Kidney epithelial cell (primary cell): Measurements from ENCODE around the gene EP400. TPM values are rescaled to one million over a fixed set of nuclear protein-coding genes. Genes with fewer than 3 reads are reported as not detected.

Experiments used
- DNase-seq: peaks from one replicate; pipeline ENCODE4 v3.0.0-alpha.2; 2010; ENCODE audit warnings: low read depth
- H3K27me3 ChIP-seq: 2 replicates; pipeline ENCODE4 v1.6.0; 2011; ENCODE audit warnings: low read length; ENCODE audit not compliant: control insufficient read depth, insufficient read depth
- H3K36me3 ChIP-seq: 2 replicates; pipeline ENCODE4 v1.5.1; 2011; ENCODE audit warnings: low read length; ENCODE audit not compliant: control insufficient read depth, insufficient read depth
- H3K4me3 ChIP-seq: 2 replicates; pipeline ENCODE4 v1.5.1; 2011; ENCODE audit warnings: low read depth, mild to moderate bottlenecking, control low read depth, low read length
- total RNA-seq: library from RNA; depleted of rRNA; stranded (reverse); fragments of >200 nt; gene quantifications from 2 replicates; pipeline ENCODE4 v1.2.3, GENCODE V29; 2015
- TF ChIP-seq, protein P1 (sequence below): IDR thresholded peaks from 2 replicates; pipeline ENCODE4 v1.5.1; 2011; ENCODE audit warnings: mild to moderate bottlenecking, moderate library complexity, low read length, control low read depth, inconsistent platforms; ENCODE audit not compliant: insufficient read depth, poor library complexity, severe bottlenecking

Gene EP400
- total RNA-seq, 1 donor from 2014 or later: 21.4 TPM

DNA sequence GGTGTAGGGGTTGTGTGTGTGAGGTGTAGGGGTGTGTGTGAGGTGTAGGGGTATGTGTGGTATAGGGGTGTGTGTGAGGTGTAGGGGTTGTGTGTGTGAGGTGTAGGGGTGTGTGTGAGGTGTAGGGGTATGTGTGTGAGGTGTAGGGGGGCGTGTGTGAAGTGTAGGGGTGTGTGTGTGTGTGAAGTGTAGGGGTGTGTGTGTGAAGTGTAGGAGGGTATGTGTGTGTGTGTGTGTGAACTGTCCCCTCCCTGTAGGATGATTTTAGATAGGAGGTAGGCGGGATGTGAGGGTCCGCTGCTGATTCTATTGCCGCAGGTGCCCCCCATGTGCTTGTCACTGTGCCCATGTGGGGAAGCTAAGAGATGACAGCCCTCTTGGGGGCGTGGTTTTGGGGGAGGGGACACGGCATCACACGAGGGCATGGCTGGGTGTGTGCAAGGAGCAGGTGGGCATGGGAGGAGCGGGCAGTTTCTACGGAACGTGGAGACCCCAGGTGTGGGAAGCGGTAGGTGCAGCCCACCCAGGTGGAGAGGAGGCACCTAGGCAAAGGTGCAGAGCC lies 105.9 kb downstream of the EP400 start:
- Histone ChIP-seq H3K36me3 (peaks cover 5% of the 10 kb centered on the region), H3K27me3 (no peaks in the 10 kb centered on the region), H3K4me3 (no peak overlapping the region)
- DNase-seq: no peak
- TF ChIP-seq, protein P1, sequence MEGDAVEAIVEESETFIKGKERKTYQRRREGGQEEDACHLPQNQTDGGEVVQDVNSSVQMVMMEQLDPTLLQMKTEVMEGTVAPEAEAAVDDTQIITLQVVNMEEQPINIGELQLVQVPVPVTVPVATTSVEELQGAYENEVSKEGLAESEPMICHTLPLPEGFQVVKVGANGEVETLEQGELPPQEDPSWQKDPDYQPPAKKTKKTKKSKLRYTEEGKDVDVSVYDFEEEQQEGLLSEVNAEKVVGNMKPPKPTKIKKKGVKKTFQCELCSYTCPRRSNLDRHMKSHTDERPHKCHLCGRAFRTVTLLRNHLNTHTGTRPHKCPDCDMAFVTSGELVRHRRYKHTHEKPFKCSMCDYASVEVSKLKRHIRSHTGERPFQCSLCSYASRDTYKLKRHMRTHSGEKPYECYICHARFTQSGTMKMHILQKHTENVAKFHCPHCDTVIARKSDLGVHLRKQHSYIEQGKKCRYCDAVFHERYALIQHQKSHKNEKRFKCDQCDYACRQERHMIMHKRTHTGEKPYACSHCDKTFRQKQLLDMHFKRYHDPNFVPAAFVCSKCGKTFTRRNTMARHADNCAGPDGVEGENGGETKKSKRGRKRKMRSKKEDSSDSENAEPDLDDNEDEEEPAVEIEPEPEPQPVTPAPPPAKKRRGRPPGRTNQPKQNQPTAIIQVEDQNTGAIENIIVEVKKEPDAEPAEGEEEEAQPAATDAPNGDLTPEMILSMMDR: no peak

DNA sequence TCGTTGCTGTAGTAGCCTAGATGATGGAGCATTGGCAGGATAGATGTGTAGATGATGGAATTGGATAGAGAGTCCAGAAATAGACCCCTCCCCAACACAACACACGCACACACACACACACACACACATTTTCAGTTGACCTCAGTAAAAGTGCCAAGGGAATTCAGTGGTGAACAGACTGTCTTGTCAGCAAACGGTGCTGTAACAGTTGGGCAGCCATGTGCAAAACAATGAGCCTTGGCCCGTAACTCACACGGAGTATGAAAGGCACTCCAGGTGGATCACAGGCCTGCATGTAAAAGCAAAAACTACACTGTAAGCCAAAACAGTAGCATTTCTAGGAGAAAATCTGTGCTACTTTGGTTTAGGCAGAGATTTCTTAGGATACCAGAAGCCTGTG lies 106.6 kb downstream of the EP400 start:
- peaks cover 5% of the 10 kb centered on the region for H3K36me3 ChIP-seq

DNA sequence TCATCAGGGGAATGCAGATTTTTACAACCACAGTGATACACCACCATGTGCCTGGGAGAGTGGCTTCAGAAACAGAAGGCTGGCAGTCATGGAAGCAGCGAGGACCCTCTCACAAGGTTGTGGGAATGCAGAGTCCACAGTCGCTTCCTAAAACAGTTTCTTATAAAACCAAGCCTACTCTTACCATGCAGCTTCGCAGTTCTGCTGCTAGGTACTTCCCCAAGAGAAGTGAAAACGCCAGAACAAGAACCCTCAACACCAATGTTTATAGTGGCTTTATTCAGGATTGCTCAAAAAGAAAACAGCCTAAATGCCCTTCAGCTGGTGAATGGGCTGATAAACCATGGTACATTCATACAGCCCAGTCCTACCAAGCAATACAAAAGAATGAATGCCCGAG lies 107.2 kb downstream of the EP400 start:
- Histone ChIP-seq H3K4me3 (no peak overlapping the region), H3K36me3 (peaks cover 5% of the 10 kb centered on the region), H3K27me3 (no peaks in the 10 kb centered on the region)
- DNase-seq: no peak
- TF ChIP-seq, protein P1: no peak

More for the DNA sequence above, 106.6 kb downstream of the EP400 start:
- DNase-seq: no peak
- TF ChIP-seq, protein P1: no peak
- no peaks in the 10 kb centered on the region for H3K27me3 ChIP-seq
- no peak overlapping the region for H3K4me3 ChIP-seq

DNA sequence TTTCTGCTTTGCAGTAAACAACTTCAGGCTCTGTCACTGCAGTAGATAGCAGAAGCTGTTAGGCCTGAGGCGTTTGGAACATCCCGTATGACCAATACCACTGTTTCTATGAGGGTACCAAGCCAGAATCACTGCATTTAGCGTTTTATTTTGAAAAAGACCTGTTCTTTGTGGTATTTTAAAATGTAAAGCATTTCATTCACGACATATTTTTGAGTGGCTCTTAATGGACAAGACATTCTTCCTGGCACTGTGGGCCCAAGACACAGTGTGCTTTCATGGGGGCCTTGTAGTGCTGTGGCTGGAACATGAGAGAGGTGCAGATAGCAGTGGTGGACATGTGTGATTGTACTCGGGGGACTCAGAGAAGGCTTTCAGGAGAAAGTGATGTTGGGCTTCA lies 107.9 kb downstream of the EP400 start:
- H3K27me3 ChIP-seq: no peaks in the 10 kb centered on the region
- H3K4me3 ChIP-seq: no peak overlapping the region
- no peak for DNase-seq
- peaks cover 5% of the 10 kb centered on the region for H3K36me3 ChIP-seq
- TF ChIP-seq, protein P1: no peak

DNA sequence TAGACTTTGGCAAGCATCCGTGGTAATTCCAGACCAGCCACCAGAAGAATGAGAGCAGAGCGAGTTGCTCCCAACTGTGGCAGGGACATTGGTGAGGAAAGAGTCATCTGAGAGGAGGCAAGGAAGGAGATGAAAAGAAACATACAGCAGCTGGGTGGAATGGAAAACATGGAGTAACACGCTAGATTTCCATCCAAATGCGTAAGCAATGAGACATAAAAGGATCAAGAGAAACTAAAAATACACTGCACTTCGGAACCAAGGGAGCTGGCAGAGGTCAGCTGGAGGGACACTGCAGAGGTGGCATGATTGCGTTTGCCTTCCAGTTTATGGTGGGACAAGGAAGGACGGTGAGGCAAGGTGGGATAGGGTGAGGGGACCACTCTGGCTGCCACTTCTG lies 111.5 kb downstream of the EP400 start:
- Histone ChIP-seq H3K27me3 (no peaks in the 10 kb centered on the region), H3K4me3 (no peak overlapping the region), H3K36me3 (peaks cover 3% of the 10 kb centered on the region)
- no peak for DNase-seq
- TF ChIP-seq, protein P1: no peak
